HepG2 (cell line): Measurements from ENCODE around the gene WDR27. TPM values are rescaled to one million over a fixed set of nuclear protein-coding genes. Genes with fewer than 3 reads are reported as not detected.

Experiments
- AGO2 ChIP-seq: fragments of 200-400 bp; formaldehyde crosslinking; optimal IDR thresholded peaks from 2 replicates; pipeline ENCODE3; 2017; ENCODE audit warnings: mild to moderate bottlenecking, low read depth, low read length, moderate library complexity
- AHR ChIP-seq: IDR thresholded peaks from 2 replicates; pipeline ENCODE4 v1.6.1; 2018; ENCODE audit warnings: missing genetic modification reagents, missing compliant biosample characterization
- ARID4A ChIP-seq: sonication (generic); formaldehyde crosslinking; IDR thresholded peaks from 2 replicates; pipeline ENCODE4 v1.5.0; 2020; ENCODE audit warnings: mild to moderate bottlenecking, missing genetic modification reagents, borderline replicate concordance
- FOXM1 ChIP-seq: sonication (generic); formaldehyde crosslinking; IDR thresholded peaks from 2 replicates; pipeline ENCODE4 v1.5.0; 2020; ENCODE audit warnings: missing genetic modification reagents
- KIAA2018 ChIP-seq: sonication (generic); formaldehyde crosslinking; IDR thresholded peaks from 2 replicates; pipeline ENCODE4 v1.5.0; 2020; ENCODE audit warnings: mild to moderate bottlenecking, missing genetic modification reagents, borderline replicate concordance
- TFAP4 ChIP-seq: sonication (generic); IDR thresholded peaks from 2 replicates; pipeline ENCODE4 v1.6.1; 2016; ENCODE audit warnings: low read depth, borderline replicate concordance
- ZFP36L2 ChIP-seq: sonication (generic); formaldehyde crosslinking; IDR thresholded peaks from 2 replicates; pipeline ENCODE4 v1.4.0; 2020; ENCODE audit warnings: missing genetic modification reagents
- ZNF24 ChIP-seq: fragments of 450-650 bp; IDR thresholded peaks from 2 replicates; pipeline ENCODE4 v1.6.1; 2017; ENCODE audit warnings: antibody characterized with exemption, mild to moderate bottlenecking
- ZNF275 ChIP-seq: sonication (generic); formaldehyde crosslinking; IDR thresholded peaks from 2 replicates; pipeline ENCODE4 v1.8.0; 2022; ENCODE audit warnings: missing genetic modification reagents, mild to moderate bottlenecking, inconsistent platforms, borderline replicate concordance
- ZNF431 ChIP-seq: sonication (generic); formaldehyde crosslinking; IDR thresholded peaks from 2 replicates; pipeline ENCODE4 v1.9.0; 2022; ENCODE audit warnings: missing genetic modification reagents, low read depth, mild to moderate bottlenecking, borderline replicate concordance
- ZNF441 ChIP-seq: sonication (generic); formaldehyde crosslinking; IDR thresholded peaks from 2 replicates; pipeline ENCODE4 v1.7.0; 2021; ENCODE audit warnings: missing genetic modification reagents, borderline replicate concordance
- ZNF530 ChIP-seq: sonication (generic); formaldehyde crosslinking; IDR thresholded peaks from 2 replicates; pipeline ENCODE4 v1.5.0; 2020; ENCODE audit warnings: low read depth, mild to moderate bottlenecking, missing genetic modification reagents
- ZNF629 ChIP-seq: sonication (generic); formaldehyde crosslinking; conservative IDR thresholded peaks from 2 replicates; pipeline ENCODE4 v1.5.0; 2020; ENCODE audit warnings: missing genetic modification reagents
- polyA plus RNA-seq, 8 experiments: library from polyadenylated mRNA; depleted of rRNA in 3 of 8; stranded (reverse) in 7 of 8; unstranded in 1 of 8; fragments of >200 nt; fragmentation: Illumina TruSeq in 4 of 8; extraction: Trizol in 4 of 8; gene quantifications; 2 replicates each; pipeline versions ENCODE4 v1.2.1 to v1.2.3, GENCODE V29; 2011 to 2016; ENCODE audit warnings: low read depth in 4 of 8, missing spikeins in 1 of 8, mixed read lengths in 1 of 8; ENCODE audit not compliant: insufficient read depth in 1 of 8
- total RNA-seq, 5 experiments: library from RNA; depleted of rRNA; stranded (reverse); fragments of >200 nt; fragmentation: Illumina TruSeq; extraction: Trizol; gene quantifications; 2 replicates each; pipeline ENCODE4 v1.2.3, GENCODE V29; 2016; ENCODE audit warnings: low read depth in 1 of 5

WDR27 gene
- total and polyA plus RNA-seq, 2 of the 13 experiments (the other 11 are each of a cell fraction or from before 2014, with no cell fraction given) = 34.1 to 80.3 TPM

- TF ChIP-seq TFAP4 = peak; percentile 71; the same call in 1 of the 2 replicates
- TF ChIP-seq ZFP36L2 (CRISPR knock-in tag) = no peak
- TF ChIP-seq ZNF24 = no peak
- 0 out of 2 replicates have a peak, but pooled peaks have one; percentile 5 for TF ChIP-seq ZNF275
- no peak for TF ChIP-seq KIAA2018 (CRISPR knock-in tag)
- no peak for TF ChIP-seq FOXM1
- TF ChIP-seq AGO2 = peak; percentile 94
- 0 out of 2 replicates have a peak, but pooled peaks have one; percentile 46 for TF ChIP-seq ZNF530 (CRISPR knock-in tag)
- TF ChIP-seq ZNF441 (CRISPR knock-in tag) = peak; percentile 13
- TF ChIP-seq AHR (CRISPR knock-in tag) = 0 out of 2 replicates have a peak, but pooled peaks have one; percentile 74
- no peak; the same call in 1 of the 2 replicates for TF ChIP-seq ZNF431 (CRISPR knock-in tag)
- TF ChIP-seq ARID4A (CRISPR knock-in tag) = peak; percentile 65
- TF ChIP-seq ZNF629 (CRISPR knock-in tag) = 0 out of 2 replicates have a peak, but pooled peaks have one; percentile 12
Measured at GRCh38 chr6:169725125-169726048, 23.6 kb upstream of the WDR27 start (continued).
